GM23248 (cell line): ENCODE measurements around the gene FHL2. TPM values are rescaled to one million over a fixed set of nuclear protein-coding genes. Genes with fewer than 3 reads are reported as not detected.
A peak's percentile ranks its signal among the peaks of the same experiment; 100 is the strongest.

Experiments
- DNase-seq: peaks from one replicate; pipeline ENCODE4 v3.0.0-alpha.2; 2015
- H2AFZ ChIP-seq: fragments of 200-600 bp; sonication (generic); 2 replicates; pipeline ENCODE4 v1.6.1; 2016; ENCODE audit warnings: antibody characterized with exemption
- H3F3A ChIP-seq: fragments of 200-600 bp; sonication (generic); 2 replicates; pipeline ENCODE4 v1.6.1; 2016; ENCODE audit warnings: mild to moderate bottlenecking, antibody characterized with exemption, mixed run types; ENCODE audit not compliant: insufficient read depth
- H3K27ac ChIP-seq: fragments of 200-600 bp; sonication (generic); 2 replicates; pipeline ENCODE4 v1.5.1; 2016; ENCODE audit warnings: mild to moderate bottlenecking
- H3K27me3 ChIP-seq: fragments of 200-600 bp; sonication (generic); replicated peaks from 2 replicates; pipeline ENCODE4 v1.6.1; 2016; ENCODE audit warnings: mild to moderate bottlenecking; ENCODE audit not compliant: insufficient read depth
- H3K36me3 ChIP-seq: fragments of 200-600 bp; sonication (generic); 2 replicates; pipeline ENCODE4 v1.6.1; 2016; ENCODE audit warnings: low read depth, mild to moderate bottlenecking
- H3K4me1 ChIP-seq: fragments of 200-600 bp; sonication (generic); 2 replicates; pipeline ENCODE4 v1.6.1; 2016; ENCODE audit warnings: mild to moderate bottlenecking; ENCODE audit not compliant: insufficient read depth
- H3K4me2 ChIP-seq: fragments of 200-600 bp; sonication (generic); one replicate; pipeline ENCODE4 v1.6.1; 2016; ENCODE audit warnings: mild to moderate bottlenecking; ENCODE audit not compliant: unreplicated experiment
- H3K4me3 ChIP-seq: fragments of 200-600 bp; sonication (generic); 2 replicates; pipeline ENCODE4 v1.5.1; 2016; ENCODE audit warnings: mild to moderate bottlenecking
- H3K79me2 ChIP-seq: fragments of 200-600 bp; sonication (generic); 2 replicates; pipeline ENCODE4 v1.6.1; 2016; ENCODE audit warnings: mild to moderate bottlenecking; ENCODE audit not compliant: insufficient read depth
- H3K9ac ChIP-seq: fragments of 200-600 bp; sonication (generic); 2 replicates; pipeline ENCODE4 v1.6.1; 2016; ENCODE audit warnings: mild to moderate bottlenecking
- H3K9me2 ChIP-seq: fragments of 200-600 bp; sonication (generic); 2 replicates; pipeline ENCODE4 v1.6.1; 2016; ENCODE audit warnings: mixed run types, mild to moderate bottlenecking, moderate library complexity; ENCODE audit not compliant: insufficient read depth
- H3K9me3 ChIP-seq: fragments of 200-600 bp; sonication (generic); one replicate; pipeline ENCODE4 v1.6.1; 2017; ENCODE audit warnings: low read depth
- H4K20me1 ChIP-seq: fragments of 200-600 bp; sonication (generic); 2 replicates; pipeline ENCODE4 v1.6.0; 2016; ENCODE audit not compliant: insufficient read depth
- EZH2 ChIP-seq: fragments of 200-600 bp; sonication (generic); IDR thresholded peaks from 2 replicates; pipeline ENCODE4 v1.6.1; 2018; ENCODE audit warnings: antibody characterized with exemption, mild to moderate bottlenecking; ENCODE audit not compliant: insufficient read depth, poor library complexity, severe bottlenecking
- EZH2phosphoT487 ChIP-seq: fragments of 200-600 bp; sonication (generic); IDR thresholded peaks from 2 replicates; pipeline ENCODE4 v1.6.1; 2018; ENCODE audit warnings: antibody characterized with exemption, moderate library complexity, mild to moderate bottlenecking, low read depth; ENCODE audit not compliant: insufficient read depth
- WGBS, 2 experiments: methylation state at CpG; one replicate each; pipeline ENCODE4 v1.1.6; 2015 to 2017; ENCODE audit warnings: low lambda C conversion rate in 2 of 2, low coverage in 1 of 2; ENCODE audit errors: missing lambda C conversion rate in 2 of 2; 5-methylcytosine and 5-hydroxymethylcytosine counted together
- in situ Hi-C: fragments of 300-500 bp; cut with MboI; formaldehyde crosslinking; loops from 2 replicates; pipeline ENCODE4 v1.15.0; 2020
- polyA plus RNA-seq: library from polyadenylated mRNA; unstranded; fragments of >200 nt; fragmentation: Nextera tagmentation; extraction: Ambion mirVana; gene quantifications from 2 replicates; pipeline ENCODE4 v1.2.1, GENCODE V29; 2016
- total RNA-seq: library from RNA; depleted of rRNA; stranded (reverse); fragments of >200 nt; shearing (Covaris generic); gene quantifications from 2 replicates; pipeline ENCODE4 v1.2.3, GENCODE V29; 2014

The FHL2 gene
- total and polyA plus RNA-seq, 2 experiments from 2014 or later: 404 to 598 TPM

- Histone ChIP-seq H2AFZ (no peak overlapping the region), H3K4me3 (no peak overlapping the region), H3K9me2 (no peaks in the 10 kb centered on the region), H3F3A (peaks cover 100% of the 10 kb centered on the region), H3K4me1 (peaks cover 36% of the 10 kb centered on the region), H3K27ac (peak overlapping the region; percentile 56), H4K20me1 (no peaks in the 10 kb centered on the region), H3K9me3 (no peaks in the 10 kb centered on the region), H3K4me2 (no peak overlapping the region), H3K79me2 (peaks cover 96% of the 10 kb centered on the region), H3K9ac (no peak overlapping the region), H3K27me3 (no peaks in the 10 kb centered on the region), H3K36me3 (peaks cover 97% of the 10 kb centered on the region)
- TF ChIP-seq EZH2phosphoT487 (no peak), EZH2 (no peak)
- 90 to 91% methylated on average over 8 of the region's 8 CpGs for WGBS, 2 experiments
- in situ Hi-C loops: no loop called here
- no peak for DNase-seq
Observed at GRCh38 chr2:105368759-105369408, 30.0 kb downstream of the FHL2 start.

GRCh38 chr2:105365206-105365605 is 33.6 kb downstream of the FHL2 start:
- in situ Hi-C loops: no loop called here
- no peak overlapping the region for H3K4me3 ChIP-seq
- no peaks in the 10 kb centered on the region for H3K9me2 ChIP-seq
- H3K9me3 ChIP-seq: no peaks in the 10 kb centered on the region
- H3K4me1 ChIP-seq: peaks cover 30% of the 10 kb centered on the region
- peak; percentile 40 for DNase-seq
- H3K27me3 ChIP-seq: no peaks in the 10 kb centered on the region
- peak overlapping the region; percentile 32 for H3K4me2 ChIP-seq
- H3F3A ChIP-seq: peaks cover 99% of the 10 kb centered on the region
- no peaks in the 10 kb centered on the region for H4K20me1 ChIP-seq
- H2AFZ ChIP-seq: no peak overlapping the region
- peak overlapping the region; percentile 30; the same call in 1 of the 2 replicates for H3K9ac ChIP-seq
- H3K79me2 ChIP-seq: peaks cover 92% of the 10 kb centered on the region
- peak overlapping the region; percentile 68 for H3K27ac ChIP-seq
- H3K36me3 ChIP-seq: peaks cover 97% of the 10 kb centered on the region
- TF ChIP-seq EZH2phosphoT487 (no peak), EZH2 (no peak)
- WGBS, 2 experiments: 44 to 46% methylated on average over 3 of the region's 3 CpGs

GRCh38 chr2:105364436-105365139 is 34.3 kb downstream of the FHL2 start:
- Histone ChIP-seq H3F3A (peaks cover 97% of the 10 kb centered on the region), H3K79me2 (peaks cover 86% of the 10 kb centered on the region), H3K27me3 (no peaks in the 10 kb centered on the region), H2AFZ (no peak overlapping the region), H3K36me3 (peaks cover 98% of the 10 kb centered on the region), H3K4me1 (peaks cover 30% of the 10 kb centered on the region), H3K9ac (0 out of 2 replicates have a peak overlapping the region, but pooled peaks have one; percentile 8), H3K9me2 (no peaks in the 10 kb centered on the region), H3K9me3 (no peaks in the 10 kb centered on the region), H3K4me3 (no peak overlapping the region), H3K4me2 (peak overlapping the region; percentile 32), H3K27ac (peak overlapping the region; percentile 68), H4K20me1 (no peaks in the 10 kb centered on the region)
- in situ Hi-C loops: no loop called here
- peak; percentile 71 for DNase-seq
- WGBS, 2 experiments: 47 to 52% methylated on average over 5 of the region's 5 CpGs
- TF ChIP-seq EZH2phosphoT487 (no peak), EZH2 (no peak)

- peaks cover 97% of the 10 kb centered on the region for H3F3A ChIP-seq
- H4K20me1 ChIP-seq: no peaks in the 10 kb centered on the region
- H3K27me3 ChIP-seq: no peaks in the 10 kb centered on the region
- no peaks in the 10 kb centered on the region for H3K9me3 ChIP-seq
- no peak overlapping the region for H3K4me2 ChIP-seq
- peaks cover 98% of the 10 kb centered on the region for H3K36me3 ChIP-seq
- H3K4me3 ChIP-seq: no peak overlapping the region
- in situ Hi-C loops: no loop called here
- no peak for DNase-seq
- peaks cover 70% of the 10 kb centered on the region for H3K79me2 ChIP-seq
- H3K27ac ChIP-seq: peak overlapping the region; percentile 68
- no peak overlapping the region for H3K9ac ChIP-seq
- 60 to 65% methylated on average over 15 of the region's 15 CpGs for WGBS, 2 experiments
- H2AFZ ChIP-seq: no peak overlapping the region
- H3K4me1 ChIP-seq: peaks cover 34% of the 10 kb centered on the region
- TF ChIP-seq EZH2phosphoT487 (no peak), EZH2 (no peak)
- H3K9me2 ChIP-seq: no peaks in the 10 kb centered on the region
Observed at GRCh38 chr2:105362862-105363591, 35.8 kb downstream of the FHL2 start.
